Stomach (tissue), 4 donors: ENCODE data around the gene PITPNM3.

Source experiments
- EP300 ChIP-seq: sonication (generic); formaldehyde crosslinking; IDR thresholded peaks from one replicate; pipeline ENCODE4 v1.6.1; 2017; ENCODE audit warnings: antibody characterized with exemption
- POLR2A ChIP-seq, 4 donors: fragments of 450-650 bp; IDR thresholded peaks; one replicate each; pipeline ENCODE4 v1.6.1; 2016; ENCODE audit warnings: antibody characterized with exemption in 4 of 4, control low read depth in 2 of 4, mild to moderate bottlenecking in 1 of 4, moderate library complexity in 1 of 4
- TF ChIP-seq, protein P1 (sequence below), 7 experiments: fragments of 450-650 bp in 4 of 7; fragments of 200-600 bp in 3 of 7; sonication (generic) in 3 of 7; IDR thresholded peaks; one replicate each; pipeline ENCODE4 v1.5.1; 2016 to 2019; ENCODE audit warnings: antibody characterized with exemption in 7 of 7, control low read depth in 2 of 7, mild to moderate bottlenecking in 1 of 7

DNA sequence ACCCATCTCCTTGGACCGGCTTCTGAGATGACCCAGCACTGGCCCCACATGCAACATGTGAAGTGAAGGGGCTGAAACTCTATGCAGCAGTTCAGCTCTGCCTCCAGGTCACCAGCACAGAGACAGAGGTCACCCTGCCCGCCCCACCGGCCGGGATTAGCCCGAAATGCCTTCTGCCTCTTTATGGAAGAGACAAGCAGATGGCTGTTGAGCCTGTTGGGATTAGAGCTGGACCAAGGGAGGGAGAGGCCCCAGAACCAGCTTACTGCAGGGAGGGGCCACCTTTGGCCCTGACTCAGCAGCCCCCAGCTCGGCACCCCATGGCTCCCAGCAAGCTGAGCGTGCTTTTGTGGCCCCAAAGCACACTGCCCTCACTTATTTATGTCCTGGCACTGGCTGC is 127.1 kb downstream of the PITPNM3 start:
- TF ChIP-seq POLR2A (IDR thresholded peaks at IDR 0.05) (no peak), EP300 (no peak)
- TF ChIP-seq, protein P1, sequence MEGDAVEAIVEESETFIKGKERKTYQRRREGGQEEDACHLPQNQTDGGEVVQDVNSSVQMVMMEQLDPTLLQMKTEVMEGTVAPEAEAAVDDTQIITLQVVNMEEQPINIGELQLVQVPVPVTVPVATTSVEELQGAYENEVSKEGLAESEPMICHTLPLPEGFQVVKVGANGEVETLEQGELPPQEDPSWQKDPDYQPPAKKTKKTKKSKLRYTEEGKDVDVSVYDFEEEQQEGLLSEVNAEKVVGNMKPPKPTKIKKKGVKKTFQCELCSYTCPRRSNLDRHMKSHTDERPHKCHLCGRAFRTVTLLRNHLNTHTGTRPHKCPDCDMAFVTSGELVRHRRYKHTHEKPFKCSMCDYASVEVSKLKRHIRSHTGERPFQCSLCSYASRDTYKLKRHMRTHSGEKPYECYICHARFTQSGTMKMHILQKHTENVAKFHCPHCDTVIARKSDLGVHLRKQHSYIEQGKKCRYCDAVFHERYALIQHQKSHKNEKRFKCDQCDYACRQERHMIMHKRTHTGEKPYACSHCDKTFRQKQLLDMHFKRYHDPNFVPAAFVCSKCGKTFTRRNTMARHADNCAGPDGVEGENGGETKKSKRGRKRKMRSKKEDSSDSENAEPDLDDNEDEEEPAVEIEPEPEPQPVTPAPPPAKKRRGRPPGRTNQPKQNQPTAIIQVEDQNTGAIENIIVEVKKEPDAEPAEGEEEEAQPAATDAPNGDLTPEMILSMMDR (IDR thresholded peaks at IDR 0.05), result no peak
